Ascending aorta (tissue), 2 donors: ENCODE results near the gene OR7G2. TPM values are rescaled to one million over a fixed set of nuclear protein-coding genes. Genes with fewer than 3 reads are reported as not detected.

ENCODE experiments used
- DNase-seq, 2 donors: peaks; one replicate each; pipeline ENCODE4 v3.0.0-alpha.2; 2019; ENCODE audit warnings: low spot score in 2 of 2
- H3K27ac ChIP-seq, 2 donors: fragments of 200-600 bp; sonication (generic); one replicate each; pipeline ENCODE4 v1.5.1; 2016 to 2017; ENCODE audit warnings: mild to moderate bottlenecking in 1 of 2
- H3K27me3 ChIP-seq: fragments of 200-600 bp; sonication (generic); one replicate; pipeline ENCODE4 v1.5.1; 2017
- H3K36me3 ChIP-seq, 2 donors: fragments of 200-600 bp; sonication (generic); one replicate each; pipeline ENCODE4 v1.5.1; 2016
- H3K4me1 ChIP-seq, 2 donors: fragments of 200-600 bp; sonication (generic); one replicate each; pipeline ENCODE4 v1.5.1; 2016 to 2017; ENCODE audit warnings: mild to moderate bottlenecking in 1 of 2
- H3K4me3 ChIP-seq, 2 donors: fragments of 200-600 bp; sonication (generic); one replicate each; pipeline ENCODE4 v1.5.1; 2016 to 2017; ENCODE audit warnings: mild to moderate bottlenecking in 1 of 2
- H3K9me3 ChIP-seq, 2 donors: fragments of 200-600 bp; sonication (generic); one replicate each; pipeline ENCODE4 v1.5.1; 2016
- intact Hi-C: fragments of 100-400 bp; cut with DNase I; formaldehyde crosslinking; loops from one replicate; pipeline ENCODE4 v1.15.1; 2023
- total RNA-seq: library from RNA; depleted of rRNA; stranded (reverse); fragments of >200 nt; gene quantifications from one replicate; pipeline ENCODE4 v1.1.0, GENCODE V29; 2016
- TF ChIP-seq, protein P1 (sequence below), 3 experiments: fragments of 200-600 bp in 2 of 3; fragments of 450-650 bp in 1 of 3; sonication (generic) in 2 of 3; IDR thresholded peaks; one replicate each; pipeline ENCODE4 v1.5.1; 2016 to 2019; ENCODE audit warnings: antibody characterized with exemption in 3 of 3, mild to moderate bottlenecking in 1 of 3, moderate library complexity in 1 of 3

The OR7G2 gene
- total RNA-seq, 1 donor from 2014 or later: not detected

DNA sequence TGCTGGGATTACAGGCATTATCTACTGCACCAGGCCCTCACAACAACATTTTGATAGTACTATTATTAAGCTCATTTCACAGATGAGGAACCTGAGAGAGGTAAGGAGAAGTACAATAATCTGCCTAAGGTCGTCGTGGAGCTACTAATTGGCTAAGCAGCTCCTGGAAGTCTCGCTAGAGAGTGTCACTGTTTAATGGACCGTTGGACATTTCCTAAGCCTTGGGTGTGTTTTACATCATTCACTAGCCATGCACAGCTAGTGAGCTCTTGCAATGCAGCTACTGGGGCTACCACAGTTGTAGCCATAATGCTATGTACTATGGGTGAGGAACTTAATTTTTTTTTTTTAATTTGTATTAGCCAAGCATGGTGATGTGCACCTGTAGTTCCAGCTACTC is 54.4 kb downstream of the OR7G2 start:
- intact Hi-C loops: no loop called here
- no peaks in the 10 kb centered on the region for H3K36me3 ChIP-seq
- no peak for DNase-seq
- H3K27ac ChIP-seq: no peak overlapping the region
- H3K9me3 ChIP-seq: no peaks in the 10 kb centered on the region
- H3K4me3 ChIP-seq: no peak overlapping the region
- no peaks in the 10 kb centered on the region for H3K4me1 ChIP-seq
- H3K27me3 ChIP-seq: no peaks in the 10 kb centered on the region
- TF ChIP-seq, protein P1, sequence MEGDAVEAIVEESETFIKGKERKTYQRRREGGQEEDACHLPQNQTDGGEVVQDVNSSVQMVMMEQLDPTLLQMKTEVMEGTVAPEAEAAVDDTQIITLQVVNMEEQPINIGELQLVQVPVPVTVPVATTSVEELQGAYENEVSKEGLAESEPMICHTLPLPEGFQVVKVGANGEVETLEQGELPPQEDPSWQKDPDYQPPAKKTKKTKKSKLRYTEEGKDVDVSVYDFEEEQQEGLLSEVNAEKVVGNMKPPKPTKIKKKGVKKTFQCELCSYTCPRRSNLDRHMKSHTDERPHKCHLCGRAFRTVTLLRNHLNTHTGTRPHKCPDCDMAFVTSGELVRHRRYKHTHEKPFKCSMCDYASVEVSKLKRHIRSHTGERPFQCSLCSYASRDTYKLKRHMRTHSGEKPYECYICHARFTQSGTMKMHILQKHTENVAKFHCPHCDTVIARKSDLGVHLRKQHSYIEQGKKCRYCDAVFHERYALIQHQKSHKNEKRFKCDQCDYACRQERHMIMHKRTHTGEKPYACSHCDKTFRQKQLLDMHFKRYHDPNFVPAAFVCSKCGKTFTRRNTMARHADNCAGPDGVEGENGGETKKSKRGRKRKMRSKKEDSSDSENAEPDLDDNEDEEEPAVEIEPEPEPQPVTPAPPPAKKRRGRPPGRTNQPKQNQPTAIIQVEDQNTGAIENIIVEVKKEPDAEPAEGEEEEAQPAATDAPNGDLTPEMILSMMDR (IDR thresholded peaks at IDR 0.05): no peak

Other genes starting within 250 kb of the OR7G2 start
- 0.32 TPM for gene MUC16, start 97.1 kb downstream of the OR7G2 start, total RNA-seq
- gene OR1M1, start 20.4 kb downstream of the OR7G2 start, total RNA-seq: not detected
- not detected for gene OR7G1, start 8.3 kb upstream of the OR7G2 start, total RNA-seq
- gene OR7G3, start 19.5 kb upstream of the OR7G2 start, total RNA-seq: not detected
- gene ZNF317, start 32.9 kb upstream of the OR7G2 start, total RNA-seq: 22.0 TPM
- gene OR7D2, start 71.5 kb upstream of the OR7G2 start, total RNA-seq: not detected
- gene OR7D4, start 112.1 kb upstream of the OR7G2 start, total RNA-seq: not detected
- gene OR7E24, start 143.5 kb upstream of the OR7G2 start, total RNA-seq: not detected
- 6.8 TPM for gene ZNF699, start 202.4 kb upstream of the OR7G2 start, total RNA-seq
- gene ZNF559, start 216.7 kb upstream of the OR7G2 start, total RNA-seq: 1.5 TPM